HG03558 (cell line): ENCODE results near the gene CX3CL1.
"Not testable (repeated sequence)": the region's sequence is repeated elsewhere in the genome, so short reads cannot be mapped to it uniquely, and the experiment has no call there.

Experiments
- ATAC-seq: cut with Tn5 transposase; IDR thresholded peaks from one replicate; pipeline ENCODE4 v1.9.1; 2021; ENCODE audit warnings: moderate number of reproducible peaks; ENCODE audit not compliant: unreplicated experiment; ENCODE audit errors: extremely low read depth

Gene CX3CL1

GRCh38 chr16:57381791-57382534 is 9.7 kb downstream of the CX3CL1 start:
- no peak for ATAC-seq

GRCh38 chr16:57382535-57383275 is 10.4 kb downstream of the CX3CL1 start:
- no peak for ATAC-seq

- no peak for ATAC-seq
Observed at GRCh38 chr16:57383276-57384247, 11.3 kb downstream of the CX3CL1 start.

- ATAC-seq: no peak
Observed at GRCh38 chr16:57384248-57385070, 12.2 kb downstream of the CX3CL1 start.

GRCh38 chr16:57385083-57385482 is 12.8 kb downstream of the CX3CL1 start:
- ATAC-seq: no peak

- ATAC-seq: no peak
Observed at GRCh38 chr16:57386381-57386951, 14.2 kb downstream of the CX3CL1 start.

GRCh38 chr16:57387598-57388354 is 15.5 kb downstream of the CX3CL1 start:
- no peak for ATAC-seq

GRCh38 chr16:57388359-57389086 is 16.2 kb downstream of the CX3CL1 start:
- no peak for ATAC-seq

GRCh38 chr16:57389087-57389468 is 16.8 kb downstream of the CX3CL1 start:
- ATAC-seq: no peak

GRCh38 chr16:57390636-57391295 is 18.5 kb downstream of the CX3CL1 start:
- no peak for ATAC-seq

- ATAC-seq: no peak
Observed at GRCh38 chr16:57391300-57391699, 19.0 kb downstream of the CX3CL1 start.

- ATAC-seq: no peak
Observed at GRCh38 chr16:57391708-57392107, 19.4 kb downstream of the CX3CL1 start.

- no peak for ATAC-seq
Observed at GRCh38 chr16:57392694-57393093, 20.4 kb downstream of the CX3CL1 start.

GRCh38 chr16:57394444-57394843 is 22.2 kb downstream of the CX3CL1 start:
- ATAC-seq: no peak

GRCh38 chr16:57395026-57395425 is 22.7 kb downstream of the CX3CL1 start:
- ATAC-seq: no peak

GRCh38 chr16:57396786-57397185 is 24.5 kb downstream of the CX3CL1 start:
- no peak for ATAC-seq

- not testable (repeated sequence) for ATAC-seq
Observed at GRCh38 chr16:57397493-57397892, 25.2 kb downstream of the CX3CL1 start.
